H1 (cell line): Measurements from ENCODE around the gene ARRB1. TPM values are rescaled to one million over a fixed set of nuclear protein-coding genes. Genes with fewer than 3 reads are reported as not detected.
A peak's percentile ranks its signal among the peaks of the same experiment; 100 is the strongest.

Experiments used
- CTCF ChIA-PET: fragments of 300-600 bp; sonication (Branson Sonifier 250); formaldehyde crosslinking; loops from one replicate; lab custom pipeline; 2021; ENCODE audit not compliant: partially characterized antibody; lab: Charles Lee
- POLR2A ChIA-PET: fragments of 300-600 bp; sonication (Branson Sonifier 250); formaldehyde crosslinking; loops from one replicate; lab custom pipeline; 2021; ENCODE audit warnings: inconsistent platforms; ENCODE audit not compliant: partially characterized antibody; lab: Charles Lee
- DNase-seq, 2 experiments: peaks; one replicate each; pipeline versions ENCODE4 v3.0.0 to v3.0.0-alpha.2; 2010 to 2022; ENCODE audit warnings: low spot score in 2 of 2, low read depth in 1 of 2, mixed read lengths in 1 of 2
- FAIRE-seq: peaks from 2 replicates; lab custom pipeline; 2011; peaks lifted over from hg19 to GRCh38; lab: Jason Lieb, UNC
- H2AFZ ChIP-seq: 2 replicates; pipeline ENCODE4 v1.8.1; 2012; ENCODE audit warnings: low read length, inconsistent platforms
- H2AK5ac ChIP-seq: 2 replicates; pipeline ENCODE4 v1.6.1; 2013; ENCODE audit warnings: low read depth, low read length
- H2BK120ac ChIP-seq: replicated peaks from 2 replicates; pipeline ENCODE3; 2013; ENCODE audit warnings: low read depth, low read length, inconsistent platforms
- H2BK12ac ChIP-seq: 2 replicates; pipeline ENCODE4 v1.6.1; 2013; ENCODE audit warnings: low read depth, low read length
- H2BK15ac ChIP-seq: 2 replicates; pipeline ENCODE4 v1.6.1; 2013; ENCODE audit warnings: low read length
- H2BK20ac ChIP-seq: 2 replicates; pipeline ENCODE4 v1.6.1; 2013; ENCODE audit warnings: low read length
- H2BK5ac ChIP-seq: 2 replicates; pipeline ENCODE4 v1.6.1; 2013; ENCODE audit warnings: low read depth, low read length
- H3K14ac ChIP-seq: 2 replicates; pipeline ENCODE4 v1.6.1; 2013; ENCODE audit warnings: inconsistent platforms; ENCODE audit not compliant: insufficient read length
- H3K18ac ChIP-seq: 2 replicates; pipeline ENCODE4 v1.6.1; 2013; ENCODE audit warnings: low read length; ENCODE audit errors: extremely low read depth
- H3K23ac ChIP-seq: 2 replicates; pipeline ENCODE4 v1.6.1; 2013; ENCODE audit warnings: inconsistent platforms; ENCODE audit not compliant: insufficient read length
- H3K23me2 ChIP-seq: 2 replicates; pipeline ENCODE4 v1.6.1; 2013; ENCODE audit warnings: low read depth, low read length
- H3K27ac ChIP-seq: 2 replicates; pipeline ENCODE4 v1.6.1; 2011; ENCODE audit warnings: low read depth, low read length, inconsistent platforms
- H3K27me3 ChIP-seq, 4 experiments: replicated peaks in 1 of 4; 1 replicate in 1 of 4; 2 replicates in 3 of 4; pipeline versions ENCODE4 v1.6.1 to v1.8.1; 2011 to 2013; ENCODE audit warnings: low read length in 3 of 4, mild to moderate bottlenecking in 3 of 4, inconsistent platforms in 2 of 4, mixed read lengths in 2 of 4, moderate library complexity in 1 of 4; ENCODE audit not compliant: control insufficient read depth in 3 of 4, insufficient read depth in 3 of 4; ENCODE audit errors: extremely low read depth in 1 of 4
- H3K36me3 ChIP-seq, 4 experiments: 2 replicates each; pipeline versions ENCODE4 v1.6.1 to v1.8.1; 2011 to 2013; ENCODE audit warnings: mild to moderate bottlenecking in 4 of 4, low read length in 3 of 4, moderate library complexity in 2 of 4, control low read depth in 1 of 4, inconsistent platforms in 1 of 4; ENCODE audit not compliant: insufficient read depth in 4 of 4, control insufficient read depth in 2 of 4
- H3K4ac ChIP-seq: replicated peaks from 2 replicates; pipeline ENCODE3; 2013; ENCODE audit warnings: low read length, low read depth, mixed read lengths, inconsistent platforms; ENCODE audit not compliant: insufficient read length
- H3K4me1 ChIP-seq, 4 experiments: replicated peaks in 1 of 4; 1 replicate in 1 of 4; 2 replicates in 3 of 4; pipeline versions ENCODE4 v1.6.1 to v1.8.1; 2011 to 2013; ENCODE audit warnings: low read length in 3 of 4, inconsistent platforms in 2 of 4, mixed read lengths in 1 of 4; ENCODE audit not compliant: insufficient read depth in 4 of 4, control insufficient read depth in 3 of 4
- H3K4me2 ChIP-seq, 2 experiments: 2 replicates each; pipeline versions ENCODE4 v1.6.1 to v1.8.1; 2011 to 2013; ENCODE audit warnings: low read depth in 2 of 2, low read length in 2 of 2, control low read depth in 1 of 2, inconsistent platforms in 1 of 2, mild to moderate bottlenecking in 1 of 2; ENCODE audit not compliant: insufficient read depth in 1 of 2
- H3K4me3 ChIP-seq, 4 experiments: fragments of 200-600, 300-600 bp in 1 of 4; sonication (generic), shearing (Covaris generic), sonication (Bioruptor Twin) in 1 of 4; 2 replicates each; pipeline versions ENCODE4 v1.5.1 to v1.8.1; 2011 to 2016; ENCODE audit warnings: low read length in 4 of 4, low read depth in 3 of 4, control low read depth in 2 of 4, inconsistent platforms in 2 of 4, mild to moderate bottlenecking in 2 of 4, mixed read lengths in 1 of 4, moderate library complexity in 1 of 4; ENCODE audit not compliant: insufficient read depth in 2 of 4; ENCODE audit errors: extremely low read depth in 1 of 4
- H3K56ac ChIP-seq: replicated peaks from 2 replicates; pipeline ENCODE3; 2013; ENCODE audit warnings: low read depth, mild to moderate bottlenecking, mixed read lengths, low read length, inconsistent platforms; ENCODE audit not compliant: insufficient read length
- H3K79me1 ChIP-seq: 2 replicates; pipeline ENCODE4 v1.6.1; 2013; ENCODE audit warnings: low read depth, low read length, control low read depth
- H3K79me2 ChIP-seq, 2 experiments: 2 replicates each; pipeline versions ENCODE4 v1.6.1 to v1.8.1; 2012 to 2013; ENCODE audit warnings: low read length in 2 of 2, mild to moderate bottlenecking in 2 of 2, inconsistent platforms in 1 of 2; ENCODE audit not compliant: insufficient read depth in 2 of 2, control insufficient read depth in 1 of 2
- H3K9ac ChIP-seq, 4 experiments: replicated peaks in 1 of 4; 1 replicate in 1 of 4; 2 replicates in 3 of 4; pipeline versions ENCODE4 v1.6.1 to v1.8.1; 2011 to 2013; ENCODE audit warnings: low read depth in 3 of 4, low read length in 3 of 4, control low read depth in 2 of 4, mild to moderate bottlenecking in 2 of 4, moderate library complexity in 2 of 4, inconsistent platforms in 1 of 4; ENCODE audit errors: extremely low read depth in 1 of 4
- H3K9me3 ChIP-seq, 2 experiments: 2 replicates each; pipeline versions ENCODE4 v1.6.1 to v1.8.1; 2012 to 2013; ENCODE audit warnings: mild to moderate bottlenecking in 2 of 2, moderate library complexity in 2 of 2, control low read depth in 1 of 2, inconsistent platforms in 1 of 2, low read depth in 1 of 2, low read length in 1 of 2, mixed read lengths in 1 of 2; ENCODE audit not compliant: insufficient read depth in 2 of 2
- H4K20me1 ChIP-seq, 2 experiments: replicated peaks in 1 of 2; 2 replicates each; pipeline versions ENCODE3 to v1.8.1; 2011 to 2013; ENCODE audit warnings: inconsistent platforms in 2 of 2, low read length in 2 of 2, mild to moderate bottlenecking in 1 of 2; ENCODE audit not compliant: insufficient read depth in 2 of 2, control insufficient read depth in 1 of 2
- H4K5ac ChIP-seq: 2 replicates; pipeline ENCODE4 v1.6.1; 2013; ENCODE audit warnings: low read length, low read depth, mixed read lengths, inconsistent platforms; ENCODE audit not compliant: insufficient read length
- H4K8ac ChIP-seq: 2 replicates; pipeline ENCODE4 v1.8.0; 2013; ENCODE audit warnings: mild to moderate bottlenecking, moderate library complexity, low read length, inconsistent platforms; ENCODE audit not compliant: insufficient read depth; ENCODE audit errors: extremely low read depth
- H4K91ac ChIP-seq: replicated peaks from 2 replicates; pipeline ENCODE3; 2013; ENCODE audit warnings: low read length, mixed read lengths, inconsistent platforms; ENCODE audit not compliant: insufficient read length
- ATF3 ChIP-seq: IDR thresholded peaks from 2 replicates; pipeline ENCODE4 v1.6.1; 2011; ENCODE audit warnings: low read depth, mild to moderate bottlenecking, low read length; ENCODE audit not compliant: insufficient read depth
- CTCF ChIP-seq, 3 experiments: IDR thresholded peaks; 1 replicate in 2 of 3; 2 replicates in 1 of 3; pipeline versions ENCODE4 v1.5.1 to v1.6.1; 2011; ENCODE audit warnings: low read length in 3 of 3, mild to moderate bottlenecking in 3 of 3, inconsistent platforms in 2 of 3, low read depth in 1 of 3, moderate library complexity in 1 of 3; ENCODE audit not compliant: insufficient read depth in 1 of 3; ENCODE audit errors: control extremely low read depth in 1 of 3
- E2F6 ChIP-seq: IDR thresholded peaks from 2 replicates; pipeline ENCODE4 v1.6.1; 2012; ENCODE audit warnings: inconsistent platforms
- MAX ChIP-seq: IDR thresholded peaks from 2 replicates; pipeline ENCODE4 v1.6.1; 2012; ENCODE audit warnings: inconsistent platforms
- NANOG ChIP-seq: IDR thresholded peaks from 2 replicates; pipeline ENCODE4 v1.6.1; 2011; ENCODE audit warnings: low read length, low read depth, mild to moderate bottlenecking, inconsistent platforms; ENCODE audit not compliant: insufficient read depth, poor library complexity, severe bottlenecking
- TBP ChIP-seq: IDR thresholded peaks from 2 replicates; pipeline ENCODE4 v1.6.1; 2011; ENCODE audit warnings: low read depth, low read length, improper control_type of control experiment
- WGBS, 2 experiments: shearing (Covaris generic) in 1 of 2; methylation state at CpG; one replicate each; pipeline versions ENCODE4 v1.1.6 to v1.1.7; 2013 to 2015; ENCODE audit warnings: low lambda C conversion rate in 2 of 2, mixed read lengths in 2 of 2, inconsistent platforms in 1 of 2, low coverage in 1 of 2, missing lambda C conversion rate in 1 of 2; ENCODE audit not compliant: insufficient replicate concordance in 2 of 2, insufficient coverage in 1 of 2, insufficient read length in 1 of 2; ENCODE audit errors: extremely low coverage in 1 of 2, missing lambda C conversion rate in 1 of 2; 5-methylcytosine and 5-hydroxymethylcytosine counted together
- polyA plus RNA-seq, 7 experiments: library from polyadenylated mRNA; depleted of rRNA in 3 of 7; stranded (reverse) in 5 of 7; unstranded in 2 of 7; fragments of >200 nt in 5 of 7; fragments of 200-250 nt in 2 of 7; gene quantifications; 1 replicate in 5 of 7; 2 replicates in 1 of 7; 4 replicates in 1 of 7; pipeline versions ENCODE4 v1.2.1 to v1.2.3, GENCODE V29; 2011 to 2013; ENCODE audit warnings: missing spikeins in 2 of 7, mixed read lengths in 2 of 7
- total RNA-seq: library from RNA; stranded (reverse); fragmentation: NEBNext Ultra II Directional; extraction: Animal tissue kit (Norgen Biotek cat#: 25700); gene quantifications from 2 replicates; pipeline ENCODE4 v1.2.1, GENCODE V29; 2021

ARRB1 gene
- total and polyA plus RNA-seq, 2 of the 8 experiments (the other 6 are each of a cell fraction or from before 2014, with no cell fraction given) = 9.4 to 31.8 TPM

GRCh38 chr11:75369560-75370255, 18.2 kb upstream of the ARRB1 start:
- H2AK5ac ChIP-seq = no peak overlapping the region
- H4K91ac ChIP-seq = no peak overlapping the region
- DNase-seq (no peak), FAIRE-seq (no peak)
- CTCF ChIA-PET = interaction anchor here (0.6 to 1.2 kb wide), 3 partner anchors 89 to 94 kb away, joined by 4 to 7 read pairs (median 4); no protein-coding TSS in a partner anchor
- no peak overlapping the region for H4K8ac ChIP-seq
- H4K5ac ChIP-seq = no peak overlapping the region
- WGBS, 2 experiments = 85% methylated on average over 6 of the region's 6 CpGs; no CpG with 5 or more reads in 1 of the 2 experiments
- no peaks in the 10 kb centered on the region for H3K9me3 ChIP-seq
- H2BK12ac ChIP-seq = no peak overlapping the region
- POLR2A ChIA-PET = no interaction called here
- H3K79me1 ChIP-seq = no peaks in the 10 kb centered on the region
- no peak overlapping the region for H2BK15ac ChIP-seq
- H3K79me2 ChIP-seq = no peaks in the 10 kb centered on the region
- H3K23ac ChIP-seq = no peak overlapping the region
- no peak overlapping the region for H2AFZ ChIP-seq
- H3K4me1 ChIP-seq = no peaks in the 10 kb centered on the region
- H3K18ac ChIP-seq = peak overlapping the region; percentile 38; the same call in 1 of the 2 replicates
- H3K23me2 ChIP-seq = no peaks in the 10 kb centered on the region
- H3K4me2 ChIP-seq = no peak overlapping the region
- H3K27me3 ChIP-seq = no peaks in the 10 kb centered on the region; a peak in 1 of 7 replicates
- no peak overlapping the region for H3K4me3 ChIP-seq
- no peak overlapping the region for H3K14ac ChIP-seq
- H3K4ac ChIP-seq = no peak overlapping the region
- H2BK5ac ChIP-seq = no peak overlapping the region
- no peak overlapping the region for H2BK120ac ChIP-seq
- no peak overlapping the region for H3K56ac ChIP-seq
- H3K9ac ChIP-seq = no peak overlapping the region
- no peaks in the 10 kb centered on the region for H3K36me3 ChIP-seq
- no peak overlapping the region for H3K27ac ChIP-seq
- no peak overlapping the region for H2BK20ac ChIP-seq
- H4K20me1 ChIP-seq = no peaks in the 10 kb centered on the region
- TF ChIP-seq ATF3 (no peak), CTCF (IDR thresholded peaks at IDR 0.05; ENCODE audit: control extremely low read depth in 1 of 3, insufficient read depth in 1 of 3, low read depth in 1 of 3, low read length in 3 of 3) (no peak), NANOG (no peak), MAX (no peak), TBP (no peak), E2F6 (no peak)
